ENCODE data around the gene FNDC3B. TPM values are rescaled to one million over a fixed set of nuclear protein-coding genes. Genes with fewer than 3 reads are reported as not detected.

Gene FNDC3B
- total RNA-seq, 2 donors from 2014 or later, result 27.0 to 41.6 TPM

DNA sequence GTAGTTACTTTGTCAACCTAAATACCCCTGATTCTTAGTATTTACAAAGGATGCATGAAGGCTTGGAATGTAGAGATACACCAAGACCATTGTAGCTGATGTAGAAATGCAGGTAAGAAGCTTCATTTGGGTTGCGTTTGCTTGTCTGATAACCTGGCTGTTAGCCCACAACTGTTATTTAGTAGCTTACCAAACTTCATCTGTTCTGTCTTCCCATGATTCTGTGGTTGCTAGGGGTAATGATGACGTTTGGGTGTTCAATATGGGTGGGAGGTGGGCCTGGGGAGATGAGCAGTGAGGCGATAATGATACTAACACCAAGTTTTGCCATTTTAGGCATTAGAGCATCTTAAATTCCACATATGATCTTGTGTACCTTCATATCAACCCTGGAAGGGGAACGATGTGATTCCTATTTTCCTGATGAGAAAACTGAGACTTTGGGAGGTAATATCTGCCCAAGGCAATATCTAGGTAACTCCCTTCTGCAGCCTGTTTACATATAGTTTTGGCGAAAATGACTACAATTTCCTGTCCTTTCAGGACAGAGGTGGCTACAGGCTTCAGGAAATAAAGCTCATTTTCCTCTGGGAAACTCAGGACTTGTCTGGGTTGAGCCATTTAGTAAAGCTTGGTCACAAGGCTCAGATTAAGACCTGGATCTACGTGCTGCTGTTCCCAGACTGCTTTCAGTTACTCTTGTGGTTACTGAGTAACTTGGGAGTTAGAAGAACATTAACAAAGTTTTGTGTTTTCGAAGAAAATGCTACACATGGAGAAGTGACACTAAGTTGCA lies 26.8 kb downstream of the FNDC3B start:
- Mint-ChIP-seq H3K27ac (peak overlapping the region; percentile 39), H3K36me3 (ENCODE audit: low read depth) (peaks cover 5% of the 10 kb centered on the region), H3K27me3 (no peaks in the 10 kb centered on the region), H3K4me3 (no peak overlapping the region), H3K4me1 (peaks cover 25% of the 10 kb centered on the region)
- DNase-seq, result no peak
- no peaks in the 10 kb centered on the region for H3K9me3 ChIP-seq (ENCODE audit: control insufficient read depth, low read length, poor library complexity, severe bottlenecking)
- ATAC-seq, result no peak

DNA sequence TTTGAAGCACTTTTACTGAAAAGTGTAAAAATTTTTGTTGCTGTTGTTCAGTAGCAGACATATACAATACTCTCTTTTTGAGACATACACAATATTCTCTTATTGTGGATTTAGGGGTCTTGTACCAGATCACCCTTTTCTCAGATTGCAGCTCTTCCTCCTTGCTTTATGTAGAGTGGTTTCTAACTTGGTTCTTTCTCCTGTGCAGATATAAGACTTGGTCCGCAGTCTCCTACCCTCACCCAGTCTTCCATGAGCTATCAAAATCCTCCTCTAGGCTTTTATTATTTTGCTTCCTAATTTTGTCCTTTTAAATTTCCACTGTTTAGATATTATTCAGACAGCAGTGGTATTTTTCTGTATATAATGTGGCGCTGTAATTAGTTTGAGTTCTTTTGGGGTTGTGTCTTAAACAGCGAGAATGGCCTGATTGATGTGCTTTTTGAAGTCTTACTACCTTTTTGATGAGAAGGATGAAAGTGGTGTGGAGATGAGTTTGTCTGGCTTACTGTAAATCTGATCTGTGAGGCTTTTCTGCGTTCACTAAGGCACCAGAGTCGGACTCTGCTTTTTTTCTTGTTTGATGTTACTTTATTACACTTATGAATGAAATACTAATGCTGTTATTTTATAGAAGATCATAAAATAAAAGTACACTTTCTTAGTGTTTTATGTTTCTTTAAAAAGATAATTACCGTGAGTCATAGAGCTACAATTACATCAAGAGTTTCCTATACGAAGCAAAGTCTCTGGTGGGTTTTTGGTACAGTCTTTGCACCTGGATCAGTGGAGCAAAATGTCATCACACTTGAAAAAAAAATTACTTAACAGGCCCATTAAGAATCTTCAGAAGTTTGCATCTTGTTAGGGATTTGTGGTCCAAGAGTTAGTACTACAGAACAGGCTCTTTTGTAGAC lies 27.8 kb downstream of the FNDC3B start:
- Mint-ChIP-seq H3K27ac (peak overlapping the region; percentile 37), H3K4me3 (no peak overlapping the region), H3K4me1 (peaks cover 23% of the 10 kb centered on the region), H3K36me3 (ENCODE audit: low read depth) (peaks cover 5% of the 10 kb centered on the region), H3K27me3 (no peaks in the 10 kb centered on the region)
- DNase-seq (no peak), ATAC-seq (no peak)
- no peaks in the 10 kb centered on the region for H3K9me3 ChIP-seq (ENCODE audit: control insufficient read depth, low read length, poor library complexity, severe bottlenecking)

DNA sequence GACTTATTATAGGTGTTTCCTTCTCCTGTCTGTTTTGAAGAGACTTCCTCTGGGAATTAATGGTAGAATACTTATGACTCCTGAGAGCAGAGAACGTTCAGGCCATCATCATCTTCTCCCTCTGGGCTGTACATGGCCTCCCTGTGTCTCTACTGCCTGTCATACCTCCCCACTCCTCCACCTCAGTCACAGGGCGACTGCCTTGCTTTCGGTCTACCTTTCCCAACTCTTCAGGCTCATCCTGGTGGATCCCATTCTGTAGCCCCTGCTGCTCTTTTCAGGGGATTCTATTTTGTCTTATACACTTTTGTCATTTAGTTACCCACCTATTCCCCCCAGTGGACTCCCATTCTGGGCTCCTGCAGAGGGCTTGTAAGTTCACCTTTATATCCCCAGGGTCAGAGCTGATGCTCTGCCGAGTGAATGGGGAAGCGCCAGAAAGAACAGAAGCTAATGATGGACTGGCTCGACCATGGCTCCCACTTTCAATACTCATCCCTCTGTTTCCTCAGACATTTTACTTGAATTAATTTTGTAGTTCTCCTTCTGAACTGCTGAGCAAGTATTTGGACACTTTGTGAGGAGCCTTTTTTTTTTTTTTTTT lies 28.6 kb downstream of the FNDC3B start:
- H3K27me3 Mint-ChIP-seq, result no peaks in the 10 kb centered on the region
- no peak for ATAC-seq
- peak overlapping the region; percentile 41 for H3K4me3 Mint-ChIP-seq
- peak overlapping the region; percentile 32 for H3K27ac Mint-ChIP-seq
- H3K4me1 Mint-ChIP-seq, result peaks cover 20% of the 10 kb centered on the region
- H3K36me3 Mint-ChIP-seq (ENCODE audit: low read depth), result peaks cover 5% of the 10 kb centered on the region
- no peak for DNase-seq
- no peaks in the 10 kb centered on the region for H3K9me3 ChIP-seq (ENCODE audit: control insufficient read depth, low read length, poor library complexity, severe bottlenecking)

DNA sequence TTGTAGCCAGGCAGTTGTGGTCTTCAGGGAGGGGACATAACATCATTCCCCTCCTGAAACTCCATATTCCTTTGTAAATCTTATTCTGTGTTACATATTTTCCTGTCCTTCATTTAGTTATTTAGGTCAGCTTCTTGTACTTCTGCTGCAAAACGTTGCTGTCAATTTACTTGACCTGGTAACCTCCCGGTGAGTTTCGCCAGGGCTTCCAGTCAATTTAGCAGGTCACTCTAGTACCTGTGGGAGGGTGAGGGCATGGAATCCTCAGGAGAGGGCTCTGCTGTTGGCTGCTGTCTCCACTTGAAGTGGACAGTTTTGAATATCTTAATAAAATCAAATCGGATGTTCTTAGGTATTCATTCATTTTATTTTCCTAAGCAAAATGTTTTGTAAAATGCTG lies 29.6 kb downstream of the FNDC3B start:
- DNase-seq (no peak), ATAC-seq (no peak)
- H3K9me3 ChIP-seq (ENCODE audit: control insufficient read depth, low read length, poor library complexity, severe bottlenecking), result no peaks in the 10 kb centered on the region
- Mint-ChIP-seq H3K36me3 (ENCODE audit: low read depth) (peaks cover 5% of the 10 kb centered on the region), H3K4me3 (no peak overlapping the region), H3K27ac (no peak overlapping the region), H3K27me3 (no peaks in the 10 kb centered on the region), H3K4me1 (peaks cover 18% of the 10 kb centered on the region)

DNA sequence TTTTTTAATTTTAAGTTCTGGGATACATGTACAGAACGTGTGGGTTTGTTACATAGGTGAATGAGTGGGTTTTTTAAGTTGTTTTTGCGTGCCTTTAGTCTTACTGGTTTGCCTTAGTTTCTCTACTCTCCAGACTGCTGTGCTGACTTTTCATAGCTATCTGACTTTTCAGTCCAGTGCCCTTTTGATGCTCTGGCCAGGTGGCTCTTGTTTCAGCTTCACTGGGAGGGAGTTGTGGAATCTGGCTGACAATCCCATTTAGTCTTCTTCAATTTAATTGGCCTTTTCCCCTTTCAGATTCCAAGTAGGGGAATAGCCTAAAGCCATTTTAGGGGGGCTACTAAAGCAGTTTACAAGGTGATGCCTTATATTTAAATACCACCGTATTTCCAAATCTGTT lies 30.1 kb downstream of the FNDC3B start:
- H3K27ac Mint-ChIP-seq, result no peak overlapping the region
- no peaks in the 10 kb centered on the region for H3K27me3 Mint-ChIP-seq
- H3K4me3 Mint-ChIP-seq, result no peak overlapping the region
- peaks cover 5% of the 10 kb centered on the region for H3K36me3 Mint-ChIP-seq (ENCODE audit: low read depth)
- H3K9me3 ChIP-seq (ENCODE audit: control insufficient read depth, low read length, poor library complexity, severe bottlenecking), result no peaks in the 10 kb centered on the region
- DNase-seq (no peak), ATAC-seq (no peak)
- peaks cover 18% of the 10 kb centered on the region for H3K4me1 Mint-ChIP-seq

DNA sequence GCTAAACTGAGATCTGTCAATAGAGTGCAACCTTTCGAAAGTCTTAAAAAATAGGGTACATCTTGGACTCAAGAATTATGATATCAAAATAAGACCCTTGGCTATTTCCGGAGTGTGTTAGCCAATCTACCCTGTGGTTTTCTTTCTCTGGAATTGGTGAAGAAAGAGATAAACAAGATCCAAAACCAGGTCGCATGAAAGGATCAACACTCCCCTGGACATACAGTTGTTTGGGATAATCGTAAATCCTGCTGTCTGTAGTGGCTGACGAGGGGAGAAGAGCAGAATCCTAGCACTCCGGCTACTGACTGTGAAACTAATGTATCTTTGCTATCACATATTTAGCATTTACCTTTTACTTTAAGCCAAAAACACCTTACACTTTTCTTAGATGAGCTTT lies 30.9 kb downstream of the FNDC3B start:
- no peaks in the 10 kb centered on the region for H3K9me3 ChIP-seq (ENCODE audit: control insufficient read depth, low read length, poor library complexity, severe bottlenecking)
- H3K4me1 Mint-ChIP-seq, result peaks cover 15% of the 10 kb centered on the region
- DNase-seq (no peak), ATAC-seq (no peak)
- H3K36me3 Mint-ChIP-seq (ENCODE audit: low read depth), result peaks cover 3% of the 10 kb centered on the region
- H3K27me3 Mint-ChIP-seq, result no peaks in the 10 kb centered on the region
- no peak overlapping the region for H3K4me3 Mint-ChIP-seq
- no peak overlapping the region for H3K27ac Mint-ChIP-seq

DNA sequence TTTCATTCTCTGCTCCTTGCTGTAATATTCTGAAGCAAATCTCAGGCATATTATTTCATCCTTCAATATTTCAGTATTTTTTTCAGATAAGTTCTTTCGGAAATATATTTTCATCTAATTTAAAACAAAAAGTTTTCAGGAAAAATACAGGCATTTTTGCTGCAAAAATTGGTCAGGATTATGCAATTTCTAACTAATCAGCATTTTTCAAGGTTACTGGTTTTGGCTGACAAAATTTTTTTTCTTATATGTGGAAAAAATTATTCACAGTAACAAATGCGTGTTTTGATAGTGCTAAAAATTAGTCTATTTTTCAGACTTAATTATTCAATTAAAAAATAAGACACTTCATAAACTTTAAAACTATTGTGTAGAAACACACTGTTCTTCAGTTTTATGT lies 31.4 kb downstream of the FNDC3B start:
- DNase-seq (no peak), ATAC-seq (no peak)
- H3K9me3 ChIP-seq (ENCODE audit: control insufficient read depth, low read length, poor library complexity, severe bottlenecking), result no peaks in the 10 kb centered on the region
- Mint-ChIP-seq H3K36me3 (ENCODE audit: low read depth) (peaks cover 3% of the 10 kb centered on the region), H3K4me3 (no peak overlapping the region), H3K27me3 (no peaks in the 10 kb centered on the region), H3K4me1 (peaks cover 17% of the 10 kb centered on the region), H3K27ac (no peak overlapping the region)

DNA sequence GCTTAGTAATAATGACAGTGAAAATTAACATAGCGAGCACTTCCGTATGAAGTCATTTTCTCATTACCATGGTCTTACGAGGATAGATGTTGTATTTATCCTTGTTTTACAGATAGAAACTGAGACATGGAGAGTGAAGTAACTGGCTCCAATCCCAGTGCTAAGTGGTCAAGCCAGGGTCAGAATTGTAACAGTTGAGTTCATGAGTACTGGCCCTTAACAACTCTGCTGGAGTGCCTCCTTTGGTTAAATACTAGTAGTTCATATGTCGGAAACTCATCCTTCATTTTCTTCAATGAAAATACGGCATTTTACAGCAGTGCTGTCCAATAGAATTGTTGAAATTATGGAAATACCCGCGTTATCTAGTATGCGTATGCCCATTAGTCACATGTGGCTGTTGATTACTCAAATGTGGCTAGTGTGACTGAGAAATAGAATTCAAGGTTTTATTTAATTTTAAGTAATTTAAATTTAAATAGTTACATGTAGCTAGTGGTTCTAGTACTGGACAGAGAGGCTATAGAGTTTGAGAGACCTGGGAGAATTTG lies 32.5 kb downstream of the FNDC3B start:
- no peaks in the 10 kb centered on the region for H3K9me3 ChIP-seq (ENCODE audit: control insufficient read depth, low read length, poor library complexity, severe bottlenecking)
- H3K27ac Mint-ChIP-seq, result no peak overlapping the region
- H3K4me1 Mint-ChIP-seq, result peaks cover 14% of the 10 kb centered on the region
- no peak overlapping the region for H3K4me3 Mint-ChIP-seq
- H3K27me3 Mint-ChIP-seq, result no peaks in the 10 kb centered on the region
- DNase-seq (no peak), ATAC-seq (no peak)
- H3K36me3 Mint-ChIP-seq (ENCODE audit: low read depth), result peaks cover 3% of the 10 kb centered on the region

DNA sequence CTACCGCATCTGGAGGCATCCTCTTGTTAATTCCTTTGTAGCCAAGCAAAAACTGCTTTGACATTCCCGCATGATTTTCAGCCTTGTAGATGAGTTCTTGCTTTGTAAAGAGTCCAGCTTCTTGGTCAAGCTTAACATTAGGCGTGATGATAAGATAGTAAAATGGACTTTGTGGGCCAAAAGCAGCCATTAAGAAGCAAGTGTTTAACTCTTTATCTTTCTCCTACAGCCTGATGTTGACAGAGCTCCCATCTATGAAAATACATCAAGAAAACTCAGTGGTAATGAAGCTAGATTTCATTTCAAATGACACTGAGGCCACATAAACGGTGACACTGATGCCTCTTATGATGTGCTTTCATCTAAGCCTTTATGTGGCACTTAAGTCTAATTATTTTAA lies 33.2 kb downstream of the FNDC3B start:
- Mint-ChIP-seq H3K4me3 (no peak overlapping the region), H3K27me3 (no peaks in the 10 kb centered on the region), H3K36me3 (ENCODE audit: low read depth) (no peaks in the 10 kb centered on the region), H3K27ac (no peak overlapping the region), H3K4me1 (peaks cover 10% of the 10 kb centered on the region)
- DNase-seq, result no peak
- no peaks in the 10 kb centered on the region for H3K9me3 ChIP-seq (ENCODE audit: control insufficient read depth, low read length, poor library complexity, severe bottlenecking)
- ATAC-seq, result no peak

DNA sequence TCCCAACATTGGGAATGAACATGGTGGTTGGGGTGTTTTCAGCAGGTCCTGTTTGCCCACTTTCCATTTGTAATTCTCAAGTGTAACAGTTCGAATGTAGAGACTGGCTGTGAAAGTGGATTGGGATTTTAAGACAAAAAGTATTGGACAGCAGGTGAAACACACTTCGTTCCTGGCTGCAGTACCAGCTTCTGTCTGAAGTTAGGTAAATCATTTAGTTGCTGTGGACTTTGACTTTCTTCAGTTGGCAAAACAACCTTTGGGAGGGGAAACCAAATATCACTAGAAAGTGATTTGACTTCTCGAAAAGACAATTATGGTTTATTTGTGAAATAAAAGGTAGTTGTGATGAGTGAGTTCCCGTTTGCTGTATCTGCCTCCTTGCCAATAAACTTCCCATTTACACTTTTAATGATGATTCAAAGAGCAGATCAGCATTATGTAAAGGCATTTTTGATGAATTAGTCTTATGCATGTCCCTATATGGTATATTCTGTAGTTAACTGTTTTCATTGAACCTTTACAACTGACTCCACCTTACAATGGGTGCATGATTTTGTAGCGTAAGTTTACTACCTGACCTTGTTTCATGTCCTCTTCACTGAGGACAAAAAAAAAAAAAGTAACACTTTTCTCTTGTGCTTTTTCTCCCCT lies 34.0 kb downstream of the FNDC3B start:
- DNase-seq, result no peak
- no peaks in the 10 kb centered on the region for H3K36me3 Mint-ChIP-seq (ENCODE audit: low read depth)
- H3K4me3 Mint-ChIP-seq, result no peak overlapping the region
- no peak for ATAC-seq
- no peak overlapping the region for H3K27ac Mint-ChIP-seq
- H3K9me3 ChIP-seq (ENCODE audit: control insufficient read depth, low read length, poor library complexity, severe bottlenecking), result no peaks in the 10 kb centered on the region
- no peaks in the 10 kb centered on the region for H3K27me3 Mint-ChIP-seq
- H3K4me1 Mint-ChIP-seq, result peaks cover 12% of the 10 kb centered on the region

DNA sequence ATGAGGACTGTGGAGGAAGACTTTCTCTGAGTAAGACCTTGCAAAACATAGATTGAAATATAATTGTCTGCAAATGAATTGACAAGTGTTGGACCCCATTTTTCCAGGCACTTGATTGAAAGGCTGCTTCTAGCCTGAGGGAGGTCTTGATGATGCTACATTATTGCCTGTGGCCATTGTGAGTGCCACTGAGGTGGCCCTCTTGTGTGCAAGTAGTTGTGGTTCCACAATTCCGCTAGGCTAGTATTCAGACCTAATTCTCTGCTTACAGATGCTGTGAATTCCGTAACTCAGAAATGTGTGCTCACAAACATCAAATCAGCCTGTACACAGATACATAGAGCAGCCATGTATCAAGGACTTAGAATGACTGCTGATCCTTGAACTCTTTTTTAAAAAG lies 34.7 kb downstream of the FNDC3B start:
- H3K4me1 Mint-ChIP-seq, result peaks cover 13% of the 10 kb centered on the region
- no peak for ATAC-seq
- no peak overlapping the region for H3K4me3 Mint-ChIP-seq
- no peak for DNase-seq
- H3K27me3 Mint-ChIP-seq, result no peaks in the 10 kb centered on the region
- H3K27ac Mint-ChIP-seq, result no peak overlapping the region
- H3K9me3 ChIP-seq (ENCODE audit: control insufficient read depth, low read length, poor library complexity, severe bottlenecking), result no peaks in the 10 kb centered on the region
- no peaks in the 10 kb centered on the region for H3K36me3 Mint-ChIP-seq (ENCODE audit: low read depth)

DNA sequence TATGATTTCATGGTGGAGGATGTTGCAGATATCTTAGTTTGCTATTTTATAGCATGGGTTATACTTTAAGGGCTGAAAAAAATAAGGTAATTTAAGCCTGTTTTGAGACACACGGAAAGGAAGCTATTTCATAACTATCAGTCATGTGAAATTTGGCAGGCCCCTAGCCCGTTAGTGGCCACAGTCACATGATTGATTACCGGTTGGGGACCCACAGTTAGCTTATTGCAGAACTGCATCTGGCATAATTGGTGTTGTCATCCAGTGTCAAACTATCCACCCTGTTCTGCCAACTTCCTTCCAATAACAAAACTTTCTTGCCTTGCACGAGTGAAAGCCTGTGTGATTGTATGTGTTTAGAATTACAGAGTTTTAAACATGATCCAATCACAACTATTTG lies 35.2 kb downstream of the FNDC3B start:
- DNase-seq (no peak), ATAC-seq (no peak)
- no peak overlapping the region for H3K27ac Mint-ChIP-seq
- H3K4me3 Mint-ChIP-seq, result no peak overlapping the region
- H3K36me3 Mint-ChIP-seq (ENCODE audit: low read depth), result no peaks in the 10 kb centered on the region
- no peaks in the 10 kb centered on the region for H3K9me3 ChIP-seq (ENCODE audit: control insufficient read depth, low read length, poor library complexity, severe bottlenecking)
- no peaks in the 10 kb centered on the region for H3K27me3 Mint-ChIP-seq
- H3K4me1 Mint-ChIP-seq, result peaks cover 18% of the 10 kb centered on the region

DNA sequence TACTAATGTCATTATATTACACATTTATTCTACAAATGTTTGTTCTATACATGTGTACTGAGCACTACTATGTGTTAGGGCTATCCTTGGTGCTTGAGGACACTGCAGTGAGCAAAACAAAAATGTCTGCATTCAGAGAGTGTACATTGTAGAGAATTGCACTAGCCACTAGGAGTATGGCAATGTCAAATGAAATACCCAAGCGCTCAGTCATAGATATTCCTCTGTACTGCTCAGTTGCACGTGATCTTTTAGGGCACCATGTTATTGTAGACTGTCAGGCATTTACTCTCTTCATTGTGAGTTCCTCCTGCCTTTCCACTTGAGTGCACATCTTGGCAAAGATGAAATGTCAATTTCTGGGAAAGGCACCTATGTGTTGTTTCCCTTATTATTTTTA lies 36.8 kb downstream of the FNDC3B start:
- Mint-ChIP-seq H3K36me3 (ENCODE audit: low read depth) (no peaks in the 10 kb centered on the region), H3K4me1 (peaks cover 17% of the 10 kb centered on the region), H3K27me3 (no peaks in the 10 kb centered on the region), H3K4me3 (no peak overlapping the region), H3K27ac (no peak overlapping the region)
- DNase-seq (no peak), ATAC-seq (no peak)
- H3K9me3 ChIP-seq (ENCODE audit: control insufficient read depth, low read length, poor library complexity, severe bottlenecking), result no peaks in the 10 kb centered on the region
